Stimulated activated CD8-positive, alpha-beta memory T cell treated with anti-CD3 and anti-CD28 coated beads, Interleukin-7, amount 100 ng/mL, for 24 hours (primary cell): ENCODE results near the gene GDPD4.

Experiments
- DNase-seq: peaks from one replicate; pipeline ENCODE4 v3.0.0-alpha.2; 2020; ENCODE audit warnings: low read depth

The GDPD4 gene

DNA sequence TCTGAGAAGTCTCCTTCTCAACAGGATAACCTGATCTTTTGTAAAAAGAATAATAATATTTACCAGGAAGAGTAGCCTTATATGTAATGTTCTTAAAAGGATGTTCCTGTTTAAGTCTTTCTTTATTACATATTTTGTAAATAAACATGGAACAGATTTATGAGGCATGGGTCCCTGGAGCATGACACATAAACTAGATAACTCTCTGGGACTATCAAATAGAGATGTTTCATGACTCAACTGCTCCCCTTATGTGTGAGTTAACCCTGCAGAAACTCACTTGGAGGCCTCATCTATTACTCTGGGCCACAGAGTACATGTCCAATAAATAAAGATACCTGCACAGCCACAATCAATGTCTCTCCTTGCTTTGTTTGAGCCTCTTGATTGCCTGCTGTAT lies 64.6 kb downstream of the GDPD4 start:
- DNase-seq, result no peak

DNA sequence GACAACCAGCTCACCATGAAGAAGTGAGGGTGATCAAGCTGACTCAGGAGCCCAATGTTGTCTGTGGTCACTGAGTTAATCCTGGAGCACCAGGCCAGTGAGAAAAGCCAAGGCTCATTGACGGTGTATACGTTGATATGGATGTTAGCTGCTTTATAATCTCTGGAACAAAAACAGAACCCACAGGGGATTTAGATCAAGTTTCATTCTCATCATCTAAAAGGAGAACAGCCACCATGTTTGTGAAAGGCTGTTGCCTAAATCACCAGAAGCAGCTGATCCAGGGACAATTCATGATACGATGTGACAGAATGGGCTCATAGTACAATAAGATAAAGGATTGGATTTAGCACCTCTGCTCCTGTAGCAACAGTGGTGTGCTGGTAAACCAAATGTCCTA lies 68.5 kb downstream of the GDPD4 start:
- no peak for DNase-seq

DNA sequence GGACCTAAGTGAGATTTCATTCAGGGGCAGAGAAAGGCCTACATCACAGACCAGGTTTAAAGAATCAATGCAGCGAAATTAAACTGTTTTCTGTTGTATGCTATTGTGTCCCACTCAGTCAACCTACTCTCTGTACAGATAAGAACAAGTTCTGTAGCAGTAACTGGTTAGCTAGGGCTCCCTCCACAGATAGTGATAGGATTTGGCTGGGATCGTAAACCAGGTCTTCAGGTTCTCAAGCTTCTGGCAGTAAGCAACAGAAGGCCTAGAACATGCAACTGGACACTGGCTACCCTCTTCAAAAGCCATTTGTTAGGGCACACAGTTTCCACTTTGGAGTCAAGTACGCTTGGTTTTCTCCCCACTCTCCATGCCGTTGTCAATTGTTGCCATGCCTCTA lies 69.2 kb downstream of the GDPD4 start:
- DNase-seq, result no peak

DNA sequence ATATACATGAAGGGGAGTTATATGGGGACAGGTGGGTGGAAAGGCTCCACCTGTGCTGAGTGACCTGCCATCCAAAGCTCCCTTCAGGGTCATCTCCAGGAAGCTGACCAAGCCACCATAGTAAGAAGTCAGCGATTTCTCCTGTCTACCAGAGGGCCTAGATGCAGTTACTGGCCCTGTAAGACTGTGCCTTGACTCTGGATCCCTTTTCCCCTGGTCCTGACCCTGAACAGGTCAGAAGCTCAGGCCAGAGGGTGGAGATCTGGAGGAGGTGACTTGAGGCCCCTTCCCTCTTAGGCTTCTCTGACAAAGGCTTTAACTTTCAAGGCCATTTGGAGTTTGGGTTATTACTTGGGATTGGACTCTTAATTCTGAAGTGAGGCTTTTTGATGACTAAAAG lies 69.7 kb downstream of the GDPD4 start:
- DNase-seq, result no peak

DNA sequence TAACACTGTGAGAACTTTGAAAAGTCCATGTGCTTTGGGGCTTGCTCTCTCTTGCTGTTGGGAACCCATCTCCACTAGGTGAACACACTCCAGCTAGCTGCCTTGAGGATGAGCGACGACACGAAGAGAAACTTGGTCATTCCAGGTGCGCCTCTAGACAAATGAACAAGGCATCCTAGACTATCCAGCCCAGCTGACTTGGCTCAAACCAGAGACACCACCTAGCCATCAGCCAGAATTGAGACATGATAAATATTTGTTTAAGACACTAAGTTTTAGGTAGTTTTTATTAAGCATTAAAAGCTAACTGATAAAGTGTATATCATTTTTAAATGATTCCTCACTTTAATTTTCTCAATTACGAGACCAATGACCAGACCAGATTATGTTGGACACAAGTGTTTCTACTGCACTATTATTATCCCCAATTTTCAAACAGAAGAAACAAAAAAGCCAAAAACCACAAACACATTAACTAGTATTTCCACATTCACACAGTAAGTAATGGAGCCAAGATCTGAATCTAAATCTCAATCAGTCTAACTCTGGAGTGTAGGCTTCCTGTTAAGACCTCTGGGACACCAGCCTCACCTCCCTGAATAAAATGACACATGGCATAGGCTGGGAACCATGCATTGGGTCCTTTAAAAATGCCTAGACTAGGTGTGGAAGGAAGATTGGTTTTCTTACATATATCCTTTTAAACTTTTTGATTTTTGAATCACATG lies 70.4 kb downstream of the GDPD4 start:
- DNase-seq, result no peak

DNA sequence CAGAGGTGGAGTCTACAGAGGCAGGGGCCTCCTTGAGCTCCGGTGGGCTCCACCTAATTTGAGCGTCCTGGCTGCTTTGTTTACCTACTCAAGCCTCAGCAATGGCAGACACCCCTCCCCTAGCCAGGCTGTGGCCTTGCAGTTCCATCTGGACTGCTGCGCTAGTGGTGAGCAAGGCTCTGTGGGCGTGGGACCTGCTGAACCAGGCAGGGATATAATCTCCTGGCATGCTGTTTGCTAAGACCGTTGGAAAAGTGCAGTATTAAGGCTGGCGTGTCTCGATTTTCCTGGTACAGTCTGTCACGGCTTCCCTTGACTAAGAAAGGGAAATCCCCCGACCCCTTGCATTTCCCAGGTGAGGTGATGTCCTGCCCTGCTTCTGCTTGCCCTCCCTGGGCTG lies 77.7 kb downstream of the GDPD4 start:
- DNase-seq, result no peak

DNA sequence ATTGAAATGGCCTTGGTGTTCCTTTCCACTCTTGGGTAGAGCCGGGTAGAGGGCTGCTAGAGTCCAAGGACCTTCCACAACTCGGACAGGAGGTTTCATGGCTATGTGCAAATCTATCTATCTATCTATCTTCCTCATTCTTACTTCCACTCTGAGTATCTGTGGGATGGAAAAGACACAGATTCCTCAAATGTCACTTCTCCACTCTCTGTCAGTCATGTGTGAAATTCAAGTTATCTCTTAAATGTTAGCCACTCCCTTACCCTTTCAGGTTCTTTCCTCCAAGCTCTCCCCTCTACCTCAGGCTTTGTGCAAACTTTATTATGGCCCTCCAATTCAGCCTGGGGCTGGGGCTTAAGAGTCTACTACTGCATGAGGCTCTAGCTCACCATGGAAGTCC lies 84.3 kb downstream of the GDPD4 start:
- DNase-seq, result no peak

DNA sequence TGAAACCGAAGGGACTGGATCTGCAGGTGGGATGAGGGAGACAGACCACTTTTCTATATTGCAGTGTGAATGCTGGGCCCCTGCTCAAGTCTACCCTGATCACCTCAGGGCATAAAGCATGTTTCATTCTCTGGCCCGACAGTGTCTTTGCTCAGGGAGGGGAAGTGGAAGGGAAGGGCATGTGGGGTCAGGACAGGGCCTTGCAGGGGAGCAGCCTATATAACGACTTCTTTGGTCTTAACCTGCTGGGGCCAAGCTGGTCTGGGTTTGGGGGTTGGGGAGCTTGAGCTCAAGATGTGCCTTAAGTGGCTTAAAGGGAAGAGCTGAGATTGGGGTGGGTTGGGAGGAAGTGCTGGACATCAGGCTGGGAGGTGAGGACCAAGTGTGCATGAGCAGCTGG lies 86.4 kb downstream of the GDPD4 start:
- DNase-seq, result no peak

DNA sequence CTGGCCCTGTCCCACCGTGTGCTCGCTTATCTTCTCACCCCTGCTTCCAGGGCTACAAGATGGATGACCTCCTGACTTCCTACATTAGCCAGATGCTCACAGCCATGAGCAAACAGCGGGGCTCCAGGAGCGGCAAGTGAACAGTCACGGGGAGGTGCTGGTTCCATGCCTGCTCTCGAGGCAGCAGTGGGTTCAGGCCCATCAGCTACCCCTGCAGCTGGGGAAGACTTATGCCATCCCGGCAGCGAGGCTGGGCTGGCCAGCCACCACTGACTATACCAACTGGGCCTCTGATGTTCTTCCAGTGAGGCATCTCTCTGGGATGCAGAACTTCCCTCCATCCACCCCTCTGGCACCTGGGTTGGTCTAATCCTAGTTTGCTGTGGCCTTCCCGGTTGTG lies 86.9 kb downstream of the GDPD4 start:
- DNase-seq, result no peak

DNA sequence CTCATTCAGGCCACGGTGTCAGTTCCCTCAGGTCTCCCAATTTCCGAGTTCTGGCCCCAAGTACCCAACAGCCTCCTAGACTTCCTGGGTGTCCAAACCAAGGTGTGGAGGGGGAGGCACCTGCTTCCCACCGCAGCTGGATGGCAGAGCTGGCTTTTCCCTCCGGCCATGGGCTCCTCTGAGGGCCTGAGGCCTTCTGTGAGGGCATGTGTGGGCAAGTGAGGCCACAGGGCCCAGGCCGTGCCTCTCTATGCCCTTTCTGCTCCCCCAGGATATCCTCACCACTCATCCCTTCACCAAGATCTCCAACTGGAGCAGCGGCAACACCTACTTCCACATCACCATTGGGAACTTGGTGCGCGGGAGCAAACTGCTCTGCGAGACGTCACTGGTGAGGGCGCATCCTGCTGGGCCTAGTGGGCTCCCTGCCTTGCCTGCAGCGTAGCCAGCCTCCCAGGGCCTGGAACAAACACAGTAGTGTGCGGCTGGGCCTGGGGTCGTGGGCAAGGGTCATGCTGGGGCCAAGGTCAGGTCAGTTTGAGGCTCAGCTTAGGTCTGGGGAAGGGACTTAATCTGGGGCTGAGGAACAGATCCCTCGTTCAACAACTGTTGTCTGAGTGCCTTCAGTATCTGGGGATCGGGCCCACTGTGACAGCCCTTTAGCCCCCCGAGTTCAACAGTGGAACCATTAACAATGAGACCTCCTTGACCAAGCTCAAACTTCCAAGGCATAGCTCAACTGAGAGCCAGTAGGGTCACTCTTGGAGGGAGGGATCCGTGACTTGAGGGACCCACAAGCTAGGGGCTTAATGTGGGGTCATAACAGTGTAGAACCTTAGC lies 87.7 kb downstream of the GDPD4 start:
- DNase-seq, result no peak

DNA sequence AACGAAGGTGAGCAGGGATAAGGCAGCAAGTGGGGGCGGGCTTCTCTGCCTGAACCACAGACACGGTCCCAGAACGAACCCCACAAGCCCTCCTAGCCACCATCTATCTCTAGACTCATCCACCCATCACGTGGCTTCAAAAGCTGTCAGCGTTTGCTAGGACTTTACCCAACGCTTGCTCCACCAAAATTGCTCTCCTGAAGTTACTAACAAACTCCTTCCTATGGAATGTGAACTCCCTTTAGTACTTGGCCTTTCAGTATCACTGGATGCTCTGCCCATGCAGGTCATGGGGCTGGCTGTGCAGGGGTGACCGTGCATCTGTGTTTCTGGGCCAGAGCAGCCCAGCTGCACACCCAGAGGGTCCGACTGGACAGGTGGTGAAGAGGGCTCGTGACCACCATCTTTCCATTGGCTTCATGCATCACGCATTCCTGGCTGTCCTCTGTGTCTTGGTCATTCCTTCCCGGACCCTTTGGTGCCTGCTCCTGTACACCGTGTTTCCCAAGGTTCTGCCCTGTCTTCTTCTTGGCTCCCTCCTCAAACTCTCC lies 88.4 kb downstream of the GDPD4 start:
- no peak for DNase-seq

DNA sequence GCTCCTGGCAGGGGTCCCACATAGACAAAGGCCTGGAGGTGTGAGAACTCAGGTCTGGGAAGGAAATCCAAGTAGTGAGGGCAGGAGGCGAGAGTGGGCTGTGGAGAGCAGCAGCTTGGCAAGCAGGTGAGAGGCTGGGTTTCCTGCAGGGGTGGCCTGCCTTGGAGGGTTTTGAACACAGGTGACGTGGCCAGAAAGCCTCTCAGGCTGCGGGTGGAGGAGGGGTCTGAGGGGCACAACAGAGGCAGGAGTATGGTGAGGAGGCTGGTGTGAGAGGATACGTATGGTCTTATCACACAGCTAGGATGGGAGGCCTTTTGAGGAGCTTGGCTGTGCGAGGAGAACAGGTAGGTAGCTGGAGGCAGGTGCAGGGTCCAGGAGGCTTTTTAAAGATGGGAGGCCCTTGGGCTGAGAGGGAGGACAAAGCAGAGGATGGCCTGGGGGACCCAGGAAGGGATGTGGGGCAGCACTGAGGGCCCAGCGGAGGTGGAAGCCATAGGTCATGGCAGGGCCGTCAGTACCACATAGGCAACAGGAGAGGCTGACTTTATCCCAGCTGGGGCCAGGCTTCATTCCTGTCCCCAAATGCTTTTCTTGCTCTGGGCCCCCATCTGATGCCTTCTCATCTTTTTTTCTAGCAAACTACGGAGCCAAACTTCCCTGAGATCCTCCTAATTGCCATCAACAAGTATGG lies 89.0 kb downstream of the GDPD4 start:
- no peak for DNase-seq

DNA sequence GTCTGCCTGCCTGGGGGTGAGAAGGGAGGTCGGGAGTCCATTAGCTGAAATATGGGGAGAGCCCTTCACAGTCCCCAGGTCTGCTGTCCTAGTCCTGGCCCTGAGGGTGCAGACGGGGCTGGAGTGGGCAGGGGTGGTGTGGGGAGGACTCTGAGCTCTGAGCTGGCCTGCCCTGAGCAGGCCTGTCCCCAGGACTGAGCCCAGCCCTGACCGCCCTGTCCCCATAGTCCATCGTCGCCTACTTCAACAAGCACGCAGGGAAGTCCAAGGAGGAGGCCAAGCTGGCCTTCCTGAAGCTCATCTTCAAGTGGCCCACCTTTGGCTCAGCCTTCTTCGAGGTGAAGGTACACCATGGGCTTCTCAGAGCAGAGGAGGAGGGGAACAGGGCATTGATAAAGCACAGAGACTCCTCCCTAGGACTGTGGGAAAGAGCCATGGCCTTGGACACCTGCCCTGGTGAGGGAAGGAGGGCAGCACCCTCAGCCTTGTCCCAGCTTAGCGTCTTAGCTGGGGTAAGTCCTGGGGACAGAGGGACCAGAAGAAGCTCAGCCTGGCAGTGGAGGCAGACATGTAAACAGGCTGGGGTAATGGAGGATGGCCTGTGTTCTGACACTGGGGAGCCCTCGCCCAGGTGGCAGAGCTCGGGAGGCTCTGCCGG lies 89.8 kb downstream of the GDPD4 start:
- DNase-seq, result no peak

DNA sequence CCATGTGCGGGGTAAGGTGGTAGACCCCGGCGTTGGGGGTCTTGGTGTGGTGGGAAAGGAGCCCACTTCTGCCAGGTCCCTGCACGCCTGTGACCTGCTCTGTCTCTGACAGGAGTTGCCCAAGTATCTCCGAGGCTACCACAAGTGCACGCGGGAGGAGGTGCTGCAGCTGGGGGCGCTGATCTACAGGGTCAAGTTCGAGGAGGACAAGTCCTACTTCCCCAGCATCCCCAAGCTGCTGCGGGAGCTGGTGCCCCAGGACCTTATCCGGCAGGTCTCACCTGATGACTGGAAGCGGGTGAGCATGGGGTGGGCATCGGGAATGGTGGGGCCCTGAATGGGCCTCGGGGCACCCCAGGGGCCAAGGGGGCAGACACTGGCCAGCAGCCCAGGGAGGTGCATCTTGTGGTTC lies 90.4 kb downstream of the GDPD4 start:
- DNase-seq, result no peak

DNA sequence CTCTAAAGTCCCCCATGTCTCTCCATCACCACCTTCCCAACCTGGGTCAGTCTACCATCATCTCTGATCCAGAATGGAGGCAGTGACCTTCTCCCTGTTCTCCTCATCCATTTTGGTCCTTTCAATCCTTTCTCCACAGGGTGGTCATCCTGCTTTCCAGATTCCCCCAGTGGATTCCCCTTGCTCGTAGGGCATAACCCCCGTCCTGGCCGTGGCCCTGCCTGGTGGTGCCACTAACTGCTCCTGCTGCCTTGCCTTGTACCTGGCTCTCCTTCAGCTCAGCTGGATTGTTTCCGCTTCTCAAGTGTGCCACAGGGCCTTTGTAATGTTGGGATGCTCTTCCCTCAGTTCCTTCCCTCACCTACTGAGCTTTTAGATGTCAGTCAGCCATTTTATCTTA lies 91.8 kb downstream of the GDPD4 start:
- DNase-seq, result no peak

DNA sequence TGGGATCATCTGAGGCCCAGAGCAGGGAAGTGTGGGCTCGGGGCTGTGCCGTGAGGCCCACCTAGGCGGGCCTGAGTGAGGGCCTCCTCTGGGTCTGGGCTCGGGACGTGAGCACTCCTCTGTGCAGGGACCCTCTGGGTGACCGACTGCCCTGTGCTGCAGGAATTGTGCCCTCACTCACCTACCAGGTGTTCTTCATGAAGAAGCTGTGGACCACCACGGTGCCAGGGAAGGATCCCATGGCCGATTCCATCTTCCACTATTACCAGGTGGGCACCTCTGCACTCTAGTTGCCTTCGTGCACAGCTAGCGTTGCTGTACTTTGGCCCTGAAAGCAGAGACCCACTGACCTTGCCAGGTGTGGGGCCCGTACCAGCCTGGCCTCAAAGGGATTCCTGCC lies 93.0 kb downstream of the GDPD4 start:
- DNase-seq, result no peak

DNA sequence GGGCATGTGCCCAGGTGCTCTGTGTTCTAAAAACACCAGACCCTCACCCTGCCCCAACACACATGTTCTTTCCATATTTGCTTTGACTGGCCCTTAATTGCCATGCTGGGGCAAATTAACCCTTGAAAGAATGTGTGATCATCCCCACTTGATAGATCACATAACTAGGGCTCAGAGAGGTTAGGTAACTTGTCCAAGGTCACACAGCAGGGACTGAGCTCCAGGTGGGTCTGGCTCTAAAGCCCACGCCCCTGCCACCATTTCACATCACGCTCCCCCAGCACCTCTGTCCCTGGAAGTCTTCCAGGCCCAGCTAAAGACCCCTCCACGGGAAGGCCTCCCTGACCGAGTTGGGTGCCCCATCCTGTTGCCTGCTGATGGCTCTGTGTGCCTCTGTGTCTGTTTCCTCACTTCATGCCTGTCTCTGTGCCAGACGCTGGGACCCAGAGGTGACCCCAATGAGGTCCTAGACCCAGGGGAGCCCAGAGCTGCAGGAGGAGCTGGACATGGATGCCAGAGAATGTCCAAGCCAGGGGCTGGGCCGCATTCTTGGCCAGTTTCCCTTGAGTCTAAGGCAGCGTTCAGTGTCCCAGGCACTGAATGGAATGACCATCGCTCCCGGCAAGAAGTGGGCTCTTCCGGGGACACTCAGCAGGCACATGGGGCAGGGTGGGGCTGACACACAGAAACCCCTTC lies 93.7 kb downstream of the GDPD4 start:
- no peak for DNase-seq

DNA sequence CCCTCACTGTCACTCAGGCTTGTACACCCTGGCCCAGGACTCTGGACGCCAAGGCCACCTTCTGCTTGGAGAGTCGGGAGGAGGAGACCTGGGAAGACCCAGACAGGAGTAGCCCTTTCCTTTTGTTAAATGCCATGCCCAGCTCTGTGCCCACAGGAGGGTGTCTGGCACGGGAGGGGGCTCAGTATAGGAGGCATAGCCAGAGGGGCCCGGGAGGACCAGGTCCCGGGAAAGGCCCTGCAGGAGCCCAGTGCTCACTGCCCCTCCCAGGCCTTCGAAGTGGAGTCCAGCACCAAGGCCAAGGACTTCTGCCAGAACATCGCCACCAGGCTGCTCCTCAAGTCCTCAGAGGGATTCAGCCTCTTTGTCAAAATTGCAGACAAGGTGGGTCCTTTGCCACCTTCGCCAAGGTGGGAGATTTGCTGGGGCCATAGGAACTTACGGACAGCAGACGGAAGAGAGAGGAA lies 94.4 kb downstream of the GDPD4 start:
- no peak for DNase-seq

DNA sequence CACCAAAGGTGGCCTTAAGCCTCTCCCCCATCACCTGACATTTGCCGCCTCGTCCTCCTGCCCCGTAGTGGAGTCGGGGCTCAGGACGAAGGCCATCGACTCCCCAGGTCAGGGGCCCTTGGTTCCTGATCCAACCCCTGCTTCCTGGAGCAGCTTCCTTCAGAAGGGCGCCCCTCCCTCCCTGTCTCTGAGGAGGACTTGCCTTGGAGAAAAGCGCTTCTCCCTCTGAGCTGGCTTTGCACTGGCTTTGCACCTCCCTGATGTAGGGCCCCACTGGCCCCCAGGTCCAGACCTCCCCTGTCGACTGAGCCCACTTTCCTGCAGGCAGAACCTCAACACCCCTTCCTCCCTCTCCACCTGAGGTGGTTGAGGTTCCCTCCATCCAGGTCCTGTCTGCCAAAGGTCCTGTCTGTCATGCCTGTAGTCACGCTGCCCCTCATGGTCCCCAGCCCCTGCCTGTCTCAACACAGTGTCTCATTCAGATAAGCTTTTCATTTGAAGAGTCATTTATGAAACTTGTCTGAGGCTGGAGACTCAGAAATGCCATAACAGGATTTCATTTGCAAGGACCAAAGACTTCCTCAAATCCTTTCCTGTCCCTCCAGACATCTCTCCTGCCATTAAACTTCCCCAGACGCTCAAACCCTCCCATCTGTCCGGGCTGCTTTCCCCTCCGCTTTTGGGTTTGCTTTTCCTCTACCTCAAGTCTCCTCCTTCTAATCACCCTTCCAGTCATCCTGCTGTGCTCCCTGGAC lies 95.0 kb downstream of the GDPD4 start:
- no peak for DNase-seq

DNA sequence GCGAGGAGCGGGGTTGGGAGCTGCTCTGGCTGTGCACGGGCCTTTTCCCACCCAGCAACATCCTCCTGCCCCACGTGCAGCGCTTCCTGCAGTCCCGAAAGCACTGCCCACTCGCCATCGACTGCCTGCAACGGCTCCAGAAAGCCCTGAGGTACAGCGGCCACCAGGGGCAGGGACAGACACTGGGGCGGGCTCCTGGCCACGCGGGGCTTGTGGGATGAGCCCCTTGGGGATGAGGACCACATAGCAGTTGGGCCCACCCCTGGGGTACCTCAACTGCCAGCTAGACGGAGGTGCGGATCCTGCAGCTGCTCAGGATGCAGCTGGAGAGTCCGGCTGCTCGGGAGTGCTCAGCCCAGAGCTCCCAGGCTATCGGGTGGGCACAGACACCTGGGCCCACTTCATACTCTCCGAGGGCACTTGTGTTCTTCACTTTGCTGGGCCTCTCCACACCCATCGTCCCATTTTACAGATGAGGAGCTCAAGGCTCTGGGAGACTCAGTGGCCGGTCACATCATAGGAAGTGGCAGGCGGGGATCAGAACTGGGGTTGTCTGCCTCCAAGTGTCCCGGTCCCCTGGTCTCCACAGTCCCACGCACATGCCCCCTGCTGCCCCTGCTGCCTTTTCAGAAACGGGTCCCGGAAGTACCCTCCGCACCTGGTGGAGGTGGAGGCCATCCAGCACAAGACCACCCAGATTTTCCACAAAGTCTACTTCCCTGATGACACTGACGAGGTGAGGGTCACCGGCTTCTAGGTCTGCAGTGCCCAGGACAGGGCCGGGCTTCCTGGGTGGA lies 95.8 kb downstream of the GDPD4 start:
- DNase-seq, result no peak
